IMR-90 (cell line): ENCODE results near the gene RPA3. TPM values are rescaled to one million over a fixed set of nuclear protein-coding genes. Genes with fewer than 3 reads are reported as not detected.

Experiments
- ATAC-seq: fragments of 200-7000 bp; cut with Tn5 transposase; 2 replicates; pipeline ENCODE4 v1.9.1; 2020; ENCODE audit warnings: low read depth, mild to moderate bottlenecking, moderate library complexity
- Bru-seq: library from RNA; stranded (reverse); fragments of 400-500 nt; gene quantifications from one replicate; lab custom pipeline; 2021; lab: Mats Ljungman, UMichigan
- BruChase-seq, 2 experiments: library from RNA; stranded (reverse); fragments of 400-500 nt; gene quantifications; one replicate each; lab custom pipeline; 2021; lab: Mats Ljungman, UMichigan
- BruUV-seq: library from RNA; stranded (reverse); fragments of 400-500 nt; replicated peaks from 2 replicates; lab custom pipeline; 2021; lab: Mats Ljungman, UMichigan
- CTCF ChIA-PET: fragments of 300-600 bp; formaldehyde crosslinking; extraction: SDS; loops from one replicate; lab custom pipeline; 2021; ENCODE audit warnings: antibody characterized with exemption; lab: Yijun Ruan, JAX
- POLR2A ChIA-PET: fragments of 300-600 bp; sonication (Branson Sonifier 250); formaldehyde crosslinking; loops from one replicate; lab custom pipeline; 2022; ENCODE audit warnings: antibody characterized with exemption; ENCODE audit not compliant: unreplicated experiment; lab: Charles Lee
- DNase-seq: peaks from one replicate; pipeline ENCODE4 v3.0.0; 2013
- H2AFZ ChIP-seq: replicated peaks from 2 replicates; pipeline ENCODE3; 2013; ENCODE audit warnings: low read length, mild to moderate bottlenecking; ENCODE audit not compliant: poor library complexity
- H2AK5ac ChIP-seq: 2 replicates; pipeline ENCODE4 v1.6.1; 2013; ENCODE audit warnings: low read depth, low read length, inconsistent platforms
- H2AK9ac ChIP-seq: replicated peaks from 2 replicates; pipeline ENCODE3; 2013; ENCODE audit warnings: mild to moderate bottlenecking, low read depth, low read length, moderate library complexity; ENCODE audit not compliant: poor library complexity
- H2BK120ac ChIP-seq: 2 replicates; pipeline ENCODE4 v1.6.1; 2013; ENCODE audit warnings: low read depth, low read length, inconsistent platforms
- H2BK15ac ChIP-seq: 3 replicates; pipeline ENCODE4 v1.6.1; 2013; ENCODE audit warnings: low read depth, low read length, inconsistent platforms
- H2BK20ac ChIP-seq: 2 replicates; pipeline ENCODE4 v1.6.1; 2013; ENCODE audit warnings: low read depth, mild to moderate bottlenecking, inconsistent platforms, low read length, moderate library complexity
- H2BK5ac ChIP-seq: 2 replicates; pipeline ENCODE4 v1.6.1; 2013; ENCODE audit warnings: mild to moderate bottlenecking, low read depth, low read length, inconsistent platforms; ENCODE audit not compliant: poor library complexity, severe bottlenecking
- H3K14ac ChIP-seq: replicated peaks from 2 replicates; pipeline ENCODE4 v1.6.1; 2013; ENCODE audit warnings: low read depth, low read length, inconsistent platforms
- H3K18ac ChIP-seq: 2 replicates; pipeline ENCODE4 v1.6.1; 2013; ENCODE audit warnings: low read depth, low read length, control low read depth
- H3K23ac ChIP-seq: 2 replicates; pipeline ENCODE4 v1.6.1; 2013; ENCODE audit warnings: low read depth, low read length, inconsistent platforms
- H3K27ac ChIP-seq: 2 replicates; pipeline ENCODE4 v1.5.1; 2013; ENCODE audit warnings: mild to moderate bottlenecking, control low read depth, low read length; ENCODE audit not compliant: insufficient read depth
- H3K27me3 ChIP-seq: 2 replicates; pipeline ENCODE4 v1.6.1; 2013; ENCODE audit warnings: low read length; ENCODE audit not compliant: control insufficient read depth, insufficient read depth
- H3K36me3 ChIP-seq: 2 replicates; pipeline ENCODE4 v1.6.1; 2013; ENCODE audit warnings: low read length, mixed read lengths; ENCODE audit not compliant: control insufficient read depth, insufficient read depth
- H3K4ac ChIP-seq: 2 replicates; pipeline ENCODE4 v1.6.1; 2013; ENCODE audit warnings: low read depth, low read length, inconsistent platforms
- H3K4me1 ChIP-seq: 2 replicates; pipeline ENCODE4 v1.6.1; 2013; ENCODE audit warnings: low read length, mixed read lengths; ENCODE audit not compliant: control insufficient read depth, insufficient read depth
- H3K4me2 ChIP-seq: 2 replicates; pipeline ENCODE4 v1.6.1; 2013; ENCODE audit warnings: low read depth, mild to moderate bottlenecking, control low read depth, low read length, moderate library complexity
- H3K4me3 ChIP-seq: 2 replicates; pipeline ENCODE4 v1.5.1; 2013; ENCODE audit warnings: low read depth, mild to moderate bottlenecking, control low read depth, low read length, moderate library complexity; ENCODE audit not compliant: insufficient read depth
- H3K56ac ChIP-seq: 2 replicates; pipeline ENCODE4 v1.6.1; 2013; ENCODE audit warnings: low read length, inconsistent platforms; ENCODE audit not compliant: insufficient read depth; ENCODE audit errors: extremely low read depth
- H3K79me1 ChIP-seq, 2 experiments: 2 replicates each; pipeline ENCODE4 v1.6.1; 2013; ENCODE audit warnings: low read length in 2 of 2, inconsistent platforms in 1 of 2, low read depth in 1 of 2
- H3K9ac ChIP-seq: 2 replicates; pipeline ENCODE4 v1.6.1; 2013; ENCODE audit warnings: low read depth, low read length, control low read depth
- H3K9me1 ChIP-seq: 2 replicates; pipeline ENCODE4 v1.6.1; 2013; ENCODE audit warnings: low read length, inconsistent platforms; ENCODE audit not compliant: insufficient read depth
- H3K9me3 ChIP-seq: 2 replicates; pipeline ENCODE4 v1.6.1; 2013; ENCODE audit warnings: low read length; ENCODE audit not compliant: control insufficient read depth, insufficient read depth
- H4K20me1 ChIP-seq: 2 replicates; pipeline ENCODE4 v1.6.1; 2013; ENCODE audit warnings: low read length, inconsistent platforms; ENCODE audit not compliant: insufficient read depth
- H4K5ac ChIP-seq: 2 replicates; pipeline ENCODE4 v1.6.1; 2013; ENCODE audit warnings: mild to moderate bottlenecking, low read depth, low read length, control low read depth
- H4K8ac ChIP-seq, 2 experiments: 2 replicates each; pipeline ENCODE4 v1.6.1; 2013; ENCODE audit warnings: low read depth in 2 of 2, low read length in 2 of 2, control low read depth in 1 of 2, inconsistent platforms in 1 of 2
- H4K91ac ChIP-seq: 2 replicates; pipeline ENCODE4 v1.6.1; 2013; ENCODE audit warnings: low read depth, low read length, inconsistent platforms; ENCODE audit not compliant: insufficient read depth
- BHLHE40 ChIP-seq: fragments of 150-350 bp; IDR thresholded peaks from 2 replicates; pipeline ENCODE4 v1.6.1; 2016; ENCODE audit warnings: mild to moderate bottlenecking, low read depth, low read length
- CHD1 ChIP-seq: IDR thresholded peaks from 2 replicates; pipeline ENCODE4 v1.6.1; 2012; ENCODE audit warnings: low read depth, low read length, improper control_type of control experiment
- CTCF ChIP-seq: conservative IDR thresholded peaks from 2 replicates; pipeline ENCODE4 v1.5.1; 2012; ENCODE audit warnings: mild to moderate bottlenecking, low read depth, low read length, improper control_type of control experiment
- MAFK ChIP-seq: IDR thresholded peaks from 2 replicates; pipeline ENCODE4 v1.6.1; 2012; ENCODE audit warnings: low read depth, low read length, improper control_type of control experiment
- RAD21 ChIP-seq: IDR thresholded peaks from 2 replicates; pipeline ENCODE4 v1.6.1; 2012; ENCODE audit warnings: low read length, improper control_type of control experiment
- SMC3 ChIP-seq: fragments of 150-350 bp; IDR thresholded peaks from 2 replicates; pipeline ENCODE4 v1.6.1; 2016; ENCODE audit warnings: low read depth, mild to moderate bottlenecking, antibody characterized with exemption, low read length, moderate library complexity
- WGBS, 2 experiments: methylation state at CpG; one replicate each; pipeline versions ENCODE4 v1.1.5 to v1.1.7; 2013; ENCODE audit warnings: missing lambda C conversion rate in 2 of 2; ENCODE audit not compliant: insufficient read length in 1 of 2; ENCODE audit errors: extremely low coverage in 2 of 2; 5-methylcytosine and 5-hydroxymethylcytosine counted together
- dilution Hi-C: fragments of 300-500 bp; cut with HindIII; formaldehyde crosslinking; loops from one replicate; pipeline ENCODE4 v1.14.3; 2018; ENCODE audit warnings: low sequenced_read_pairs; ENCODE audit not compliant: unreplicated experiment
- in situ Hi-C: fragments of 300-500 bp; cut with MboI; formaldehyde crosslinking; loops from 3 replicates; pipeline ENCODE4 v1.14.3; 2019; ENCODE audit warnings: low sequenced_read_pairs, inconsistent platforms, mixed read lengths
- intact Hi-C: fragments of 100-400 bp; cut with micrococcal nuclease; formaldehyde crosslinking; loops from 2 replicates; pipeline ENCODE4 v1.10.0; 2022
- long read RNA-seq: library from polyadenylated mRNA; unstranded; transcript quantifications from one replicate; pipeline ENCODE4 v2.0.0, GENCODE V29; 2021; ENCODE audit not compliant: unreplicated experiment
- polyA plus RNA-seq, 3 experiments: library from polyadenylated mRNA; depleted of rRNA; stranded (reverse); fragments of >200 nt; gene quantifications; 2 replicates each; pipeline ENCODE4 v1.2.3, GENCODE V29; 2012; ENCODE audit warnings: low replicate concordance in 1 of 3
- total RNA-seq: library from RNA; depleted of rRNA; stranded (reverse); fragments of >200 nt; gene quantifications from 2 replicates; pipeline ENCODE4 v1.2.3, GENCODE V29; 2012; rRNA removed

Gene RPA3
- total RNA-seq: 12.7 and 25.0 TPM in 2 replicates
- 20.0 and 21.1 TPM in 2 replicates for polyA plus RNA-seq (2012; rRNA removed)
- polyA plus RNA-seq (2012; cell fraction: cytosol; rRNA removed): 3.1 and 5.8 TPM in 2 replicates
- polyA plus RNA-seq (2012; cell fraction: nucleus; rRNA removed; ENCODE audit: low replicate concordance): 0.63 and 4.8 TPM in 2 replicates
- Bru-seq, nascent RNA: percentile 12 among the genes with signal in this experiment
- percentile 9 among the genes with signal in this experiment for BruChase-seq, experiment 1, labeled RNA remaining after a 6-hour chase
- percentile 6 among the genes with signal in this experiment for BruChase-seq, experiment 2, labeled RNA remaining after a 2-hour chase
- long read RNA-seq, partial matches to known transcripts: 10 of 12 reads
- long read RNA-seq, other reads (novel, unspliced or antisense): 1 of 12 reads

GRCh38 chr7:7718492-7718891 is at the start of gene RPA3:
Gene RPA3 (minus strand): TSS chr7:7718607. CDS start chr7:7640418, 78,189 bp downstream.
- no peak within 1 kb of the TSS for H3K27ac ChIP-seq

More at GRCh38 chr7:7718492-7718891, at the start of gene RPA3:
- Histone ChIP-seq H2BK15ac (no peak within 1 kb of the TSS), H2BK20ac (no peak within 1 kb of the TSS), H2BK5ac (no peak within 1 kb of the TSS), H3K4me3 (no peak within 1 kb of the TSS), H3K18ac (no peak within 1 kb of the TSS), H4K91ac (no peak within 1 kb of the TSS), H4K8ac (no peak within 1 kb of the TSS), H3K36me3 (no peaks in the 10 kb centered on the region), H2AFZ (no peak within 1 kb of the TSS), H4K20me1 (no peaks in the 10 kb centered on the region), H3K56ac (no peak within 1 kb of the TSS), H2AK9ac (no peak within 1 kb of the TSS), H3K14ac (no peak within 1 kb of the TSS), H3K9ac (no peak within 1 kb of the TSS), H3K79me1 (no peaks in the 10 kb centered on the region), H3K4me1 (no peaks in the 10 kb centered on the region), H3K4me2 (no peak within 1 kb of the TSS), H3K4ac (no peak within 1 kb of the TSS), H2AK5ac (no peak within 1 kb of the TSS), H4K5ac (no peak within 1 kb of the TSS), H3K9me3 (no peaks in the 10 kb centered on the region), H3K27me3 (no peaks in the 10 kb centered on the region), H3K23ac (no peak within 1 kb of the TSS), H2BK120ac (no peak within 1 kb of the TSS), H3K9me1 (no peaks in the 10 kb centered on the region)
- ChIA-PET POLR2A (no interaction called here), CTCF (no interaction called here)
- DNase-seq (no peak), ATAC-seq (no peak)
- intact Hi-C loops (no loop called here), dilution Hi-C loops (no loop called here), in situ Hi-C loops (no loop called here)
- no TSS peak for BruUV-seq
- WGBS, 2 experiments: no CpG with 5 or more reads among the region's 1 CpG
- TF ChIP-seq CTCF (no peak), BHLHE40 (no peak), MAFK (no peak), CHD1 (no peak), RAD21 (no peak), SMC3 (no peak)
